ENCODE measurements around the gene GPR108.

GRCh38 chr19:6699935-6700334, 37.4 kb downstream of the GPR108 start:
- TF ChIP-seq NFIC (IDR thresholded peaks at IDR 0.05) (no peak), RAD21 (IDR thresholded peaks at IDR 0.05; ENCODE audit: low read depth) (no peak)
